VCaP (cell line): ENCODE data around the gene NUAK1.
"Not testable (repeated sequence)": the region's sequence is repeated elsewhere in the genome, so short reads cannot be mapped to it uniquely, and the experiment has no call there.

ENCODE experiments used
- H3K27ac ChIP-seq: fragments of 450-650 bp; 2 replicates; pipeline ENCODE4 v1.5.1; 2017
- CTCF ChIP-seq: fragments of 450-650 bp; conservative IDR thresholded peaks from 2 replicates; pipeline ENCODE4 v1.5.1; 2017; ENCODE audit warnings: mild to moderate bottlenecking, moderate library complexity

Gene NUAK1

GRCh38 chr12:106147956-106148355 is 9.2 kb upstream of the NUAK1 start:
- no peak overlapping the region for H3K27ac ChIP-seq
- no peak for TF ChIP-seq CTCF

- H3K27ac ChIP-seq = no peak overlapping the region
- TF ChIP-seq CTCF = no peak
Observed at GRCh38 chr12:106146987-106147386, 8.2 kb upstream of the NUAK1 start.

GRCh38 chr12:106145539-106146447 is 7.0 kb upstream of the NUAK1 start:
- TF ChIP-seq CTCF = no peak
- H3K27ac ChIP-seq = no peak overlapping the region

- TF ChIP-seq CTCF = no peak
- no peak overlapping the region for H3K27ac ChIP-seq
Observed at GRCh38 chr12:106144847-106145246, 6.1 kb upstream of the NUAK1 start.

GRCh38 chr12:106142591-106143261 is 4.0 kb upstream of the NUAK1 start:
- no peak overlapping the region for H3K27ac ChIP-seq
- TF ChIP-seq CTCF = no peak

- H3K27ac ChIP-seq = not testable (repeated sequence)
Observed at GRCh38 chr12:106141920-106142319, 3.2 kb upstream of the NUAK1 start.

- H3K27ac ChIP-seq = no peak overlapping the region
- TF ChIP-seq CTCF = no peak
Observed at GRCh38 chr12:106141452-106141851, 2.7 kb upstream of the NUAK1 start.

- H3K27ac ChIP-seq = no peak overlapping the region
- no peak for TF ChIP-seq CTCF
Observed at GRCh38 chr12:106141003-106141402, 2.2 kb upstream of the NUAK1 start.
